Upper lobe of left lung (tissue), 4 donors: Measurements from ENCODE around the gene NME8.

Experiments
- EP300 ChIP-seq, 4 donors: sonication (generic); formaldehyde crosslinking; IDR thresholded peaks; one replicate each; pipeline ENCODE4 v1.5.1; 2017; ENCODE audit warnings: antibody characterized with exemption in 4 of 4, control low read depth in 2 of 4
- POLR2A ChIP-seq, 4 donors: fragments of 450-650 bp; IDR thresholded peaks; one replicate each; pipeline ENCODE4 v1.5.1; 2016 to 2017; ENCODE audit warnings: antibody characterized with exemption in 4 of 4, mild to moderate bottlenecking in 2 of 4
- POLR2AphosphoS5 ChIP-seq, 2 donors: sonication (generic); formaldehyde crosslinking; IDR thresholded peaks; one replicate each; pipeline ENCODE4 v1.5.1; 2017; ENCODE audit warnings: antibody characterized with exemption in 2 of 2
- TF ChIP-seq, protein P1 (sequence below), 6 experiments: fragments of 450-650 bp in 4 of 6; fragments of 200-600 bp in 2 of 6; sonication (generic) in 2 of 6; IDR thresholded peaks; one replicate each; pipeline ENCODE4 v1.5.1; 2016 to 2019; ENCODE audit warnings: antibody characterized with exemption in 6 of 6

DNA sequence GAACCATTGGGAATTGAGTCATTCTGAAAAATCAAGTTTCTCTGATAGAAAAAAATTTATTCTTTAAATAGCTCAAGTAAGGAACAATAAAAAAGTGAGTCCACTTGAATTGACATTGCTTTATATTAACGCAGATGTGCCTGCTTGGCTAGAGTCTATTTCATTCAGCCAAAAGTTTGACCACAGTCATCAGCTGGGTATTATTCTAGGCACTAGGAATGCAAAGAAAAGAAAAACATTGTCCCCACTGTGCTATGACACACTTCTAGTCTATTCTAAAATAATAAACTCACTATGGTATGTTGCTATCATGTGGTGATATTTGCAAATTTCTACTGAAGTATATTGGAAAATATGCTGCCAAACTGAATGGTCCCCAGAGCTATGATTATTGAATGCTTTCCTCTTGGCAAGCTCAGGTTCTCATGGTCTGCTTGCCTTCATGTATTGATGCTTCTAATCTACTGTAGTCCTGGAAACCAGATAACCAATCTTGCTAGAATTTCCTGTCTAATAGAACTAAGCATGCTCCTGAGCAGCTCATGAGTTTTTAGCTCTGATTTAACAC is 59.9 kb downstream of the NME8 start:
- TF ChIP-seq, protein P1, sequence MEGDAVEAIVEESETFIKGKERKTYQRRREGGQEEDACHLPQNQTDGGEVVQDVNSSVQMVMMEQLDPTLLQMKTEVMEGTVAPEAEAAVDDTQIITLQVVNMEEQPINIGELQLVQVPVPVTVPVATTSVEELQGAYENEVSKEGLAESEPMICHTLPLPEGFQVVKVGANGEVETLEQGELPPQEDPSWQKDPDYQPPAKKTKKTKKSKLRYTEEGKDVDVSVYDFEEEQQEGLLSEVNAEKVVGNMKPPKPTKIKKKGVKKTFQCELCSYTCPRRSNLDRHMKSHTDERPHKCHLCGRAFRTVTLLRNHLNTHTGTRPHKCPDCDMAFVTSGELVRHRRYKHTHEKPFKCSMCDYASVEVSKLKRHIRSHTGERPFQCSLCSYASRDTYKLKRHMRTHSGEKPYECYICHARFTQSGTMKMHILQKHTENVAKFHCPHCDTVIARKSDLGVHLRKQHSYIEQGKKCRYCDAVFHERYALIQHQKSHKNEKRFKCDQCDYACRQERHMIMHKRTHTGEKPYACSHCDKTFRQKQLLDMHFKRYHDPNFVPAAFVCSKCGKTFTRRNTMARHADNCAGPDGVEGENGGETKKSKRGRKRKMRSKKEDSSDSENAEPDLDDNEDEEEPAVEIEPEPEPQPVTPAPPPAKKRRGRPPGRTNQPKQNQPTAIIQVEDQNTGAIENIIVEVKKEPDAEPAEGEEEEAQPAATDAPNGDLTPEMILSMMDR (IDR thresholded peaks at IDR 0.05): no peak
- TF ChIP-seq EP300 (IDR thresholded peaks at IDR 0.05): no peak
- TF ChIP-seq POLR2A (IDR thresholded peaks at IDR 0.05): no peak
- no peak for TF ChIP-seq POLR2AphosphoS5 (IDR thresholded peaks at IDR 0.05)
